GM06990 (cell line): ENCODE data around the gene DYSF.
"Not testable (repeated sequence)": the region's sequence is repeated elsewhere in the genome, so short reads cannot be mapped to it uniquely, and the experiment has no call there.

Experiments
- DNase-seq: peaks from one replicate; pipeline ENCODE4 v3.0.0-alpha.2; 2011; ENCODE audit not compliant: insufficient read length; ENCODE audit errors: extremely low read depth
- H3K27me3 ChIP-seq: replicated peaks from 2 replicates; pipeline ENCODE4 v1.6.0; 2011; ENCODE audit warnings: low read length; ENCODE audit not compliant: control insufficient read depth, insufficient read depth
- H3K36me3 ChIP-seq: 2 replicates; pipeline ENCODE4 v1.5.1; 2011; ENCODE audit warnings: low read length; ENCODE audit not compliant: control insufficient read depth, insufficient read depth
- H3K4me3 ChIP-seq: replicated peaks from 2 replicates; pipeline ENCODE4 v1.5.1; 2011; ENCODE audit warnings: low read depth, mild to moderate bottlenecking, control low read depth, low read length
- TF ChIP-seq, protein P1 (sequence below): IDR thresholded peaks from 2 replicates; pipeline ENCODE4 v1.5.1; 2011; ENCODE audit warnings: low read length, control low read depth, mild to moderate bottlenecking, inconsistent platforms; ENCODE audit not compliant: insufficient read depth, poor library complexity, severe bottlenecking

Gene DYSF

GRCh38 chr2:71453404-71454220 lies at the start of gene DYSF:
Gene DYSF (plus strand): TSS chr2:71453561.
- Histone ChIP-seq H3K36me3 (no peaks in the 10 kb centered on the region), H3K4me3 (no peak within 1 kb of the TSS), H3K27me3 (no peaks in the 10 kb centered on the region; the same call in 1 of the 2 replicates)
- no peak for DNase-seq
- TF ChIP-seq, protein P1, sequence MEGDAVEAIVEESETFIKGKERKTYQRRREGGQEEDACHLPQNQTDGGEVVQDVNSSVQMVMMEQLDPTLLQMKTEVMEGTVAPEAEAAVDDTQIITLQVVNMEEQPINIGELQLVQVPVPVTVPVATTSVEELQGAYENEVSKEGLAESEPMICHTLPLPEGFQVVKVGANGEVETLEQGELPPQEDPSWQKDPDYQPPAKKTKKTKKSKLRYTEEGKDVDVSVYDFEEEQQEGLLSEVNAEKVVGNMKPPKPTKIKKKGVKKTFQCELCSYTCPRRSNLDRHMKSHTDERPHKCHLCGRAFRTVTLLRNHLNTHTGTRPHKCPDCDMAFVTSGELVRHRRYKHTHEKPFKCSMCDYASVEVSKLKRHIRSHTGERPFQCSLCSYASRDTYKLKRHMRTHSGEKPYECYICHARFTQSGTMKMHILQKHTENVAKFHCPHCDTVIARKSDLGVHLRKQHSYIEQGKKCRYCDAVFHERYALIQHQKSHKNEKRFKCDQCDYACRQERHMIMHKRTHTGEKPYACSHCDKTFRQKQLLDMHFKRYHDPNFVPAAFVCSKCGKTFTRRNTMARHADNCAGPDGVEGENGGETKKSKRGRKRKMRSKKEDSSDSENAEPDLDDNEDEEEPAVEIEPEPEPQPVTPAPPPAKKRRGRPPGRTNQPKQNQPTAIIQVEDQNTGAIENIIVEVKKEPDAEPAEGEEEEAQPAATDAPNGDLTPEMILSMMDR, result no peak

GRCh38 chr2:71409611-71410010 lies 43.8 kb upstream of the DYSF start:
- Histone ChIP-seq H3K36me3 (peaks cover 2% of the 10 kb centered on the region), H3K4me3 (no peak overlapping the region), H3K27me3 (no peaks in the 10 kb centered on the region)
- TF ChIP-seq, protein P1, result no peak
- no peak for DNase-seq

- Histone ChIP-seq H3K4me3 (no peak overlapping the region), H3K27me3 (no peaks in the 10 kb centered on the region), H3K36me3 (peaks cover 2% of the 10 kb centered on the region)
- TF ChIP-seq, protein P1, result no peak
- no peak for DNase-seq
Measured at GRCh38 chr2:71410696-71411095, 42.7 kb upstream of the DYSF start.

DNA sequence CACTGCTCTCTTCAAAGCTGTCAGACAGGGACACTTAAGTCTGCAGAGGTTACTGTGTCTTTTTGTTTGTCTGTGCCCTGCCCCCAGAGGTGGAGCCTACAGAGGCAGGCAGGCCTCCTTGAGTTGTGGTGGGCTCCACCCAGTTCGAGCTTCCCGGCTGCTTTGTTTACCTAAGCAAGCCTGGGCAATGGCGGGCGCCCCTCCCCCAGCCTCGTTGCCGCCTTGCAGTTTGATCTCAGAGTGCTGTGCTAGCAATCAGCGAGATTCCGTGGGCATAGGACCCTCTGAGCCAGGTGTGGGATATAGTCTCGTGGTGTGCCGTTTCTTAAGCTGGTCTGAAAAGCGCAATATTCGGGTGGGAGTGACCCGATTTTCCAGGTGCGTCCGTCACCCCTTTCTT lies 36.5 kb upstream of the DYSF start:
- peak overlapping the region; percentile 35; the same call in 1 of the 2 replicates for H3K4me3 ChIP-seq
- H3K36me3 ChIP-seq, DNase-seq, H3K27me3 ChIP-seq: not testable (repeated sequence)

DNA sequence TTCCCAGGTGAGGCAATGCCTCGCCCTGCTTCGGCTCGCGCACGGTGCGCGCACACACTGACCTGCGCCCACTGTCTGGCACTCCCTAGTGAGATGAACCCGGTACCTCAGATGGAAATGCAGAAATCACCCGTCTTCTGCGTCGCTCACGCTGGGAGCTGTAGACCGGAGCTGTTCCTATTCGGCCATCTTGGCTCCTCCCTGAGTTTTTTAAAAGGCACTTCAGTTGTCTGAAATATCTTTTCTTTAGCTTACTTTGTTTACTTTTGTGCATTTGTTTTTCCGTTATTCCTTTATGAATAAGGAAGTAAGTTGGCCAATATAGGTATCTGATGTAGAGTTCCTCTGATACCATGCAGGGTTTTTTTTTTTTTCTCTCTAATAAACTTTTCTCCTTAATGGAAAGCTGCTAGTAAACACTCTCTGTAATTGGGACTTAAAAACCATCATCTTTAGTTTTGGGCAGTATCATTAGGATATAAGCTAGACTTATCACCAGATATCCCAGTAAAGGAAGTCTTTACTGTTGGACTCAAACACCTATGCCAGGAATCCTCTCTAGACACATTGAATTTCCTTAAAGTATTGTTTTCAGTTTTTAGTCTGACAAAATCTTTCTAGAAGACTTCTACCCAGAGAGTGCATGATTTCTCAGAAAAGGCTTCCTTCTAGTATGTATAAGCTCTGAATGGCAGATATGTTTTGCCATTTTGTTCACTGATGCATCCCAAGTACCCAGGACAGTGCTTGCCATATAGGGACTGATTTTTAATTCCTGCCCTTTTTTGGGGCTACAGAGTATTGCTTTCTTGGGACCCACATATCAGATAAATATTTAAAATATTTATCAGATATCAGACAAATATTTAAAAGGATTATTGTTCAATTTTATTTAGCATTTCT lies 35.8 kb upstream of the DYSF start:
- no peaks in the 10 kb centered on the region; the same call in 1 of the 2 replicates for H3K36me3 ChIP-seq
- peak overlapping the region; percentile 51 for H3K4me3 ChIP-seq
- no peaks in the 10 kb centered on the region for H3K27me3 ChIP-seq
- TF ChIP-seq, protein P1, result no peak
- no peak for DNase-seq

DNA sequence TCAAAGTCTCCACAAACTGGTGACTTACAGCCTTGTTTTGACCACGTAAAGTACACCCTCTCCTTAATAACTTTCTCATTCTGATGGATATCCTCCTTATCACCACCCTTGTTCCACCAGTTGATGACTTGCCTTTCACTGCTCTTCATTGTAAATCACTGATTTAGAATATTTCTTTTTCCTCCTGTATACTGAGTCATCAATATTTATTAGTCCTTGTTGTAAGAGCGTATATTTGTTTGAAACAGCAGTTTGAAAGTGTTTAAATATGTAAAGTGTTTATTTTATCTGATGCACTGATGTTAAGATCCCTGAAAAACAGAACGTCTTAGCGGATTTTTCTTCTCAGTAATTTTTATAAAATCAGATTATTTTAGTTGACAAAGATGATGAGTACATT lies 34.2 kb upstream of the DYSF start:
- no peaks in the 10 kb centered on the region for H3K27me3 ChIP-seq
- peaks cover 2% of the 10 kb centered on the region; the same call in 1 of the 2 replicates for H3K36me3 ChIP-seq
- no peak overlapping the region for H3K4me3 ChIP-seq
- DNase-seq, result no peak
- TF ChIP-seq, protein P1, result no peak
